Inflammatory macrophage treated with lipopolysaccharide for 4 hours (primary cell): ENCODE results near the gene GAPDHS.

Experiments
- DNase-seq: peaks from one replicate; pipeline ENCODE4 v3.0.0-alpha.2; 2020

The GAPDHS gene

DNA sequence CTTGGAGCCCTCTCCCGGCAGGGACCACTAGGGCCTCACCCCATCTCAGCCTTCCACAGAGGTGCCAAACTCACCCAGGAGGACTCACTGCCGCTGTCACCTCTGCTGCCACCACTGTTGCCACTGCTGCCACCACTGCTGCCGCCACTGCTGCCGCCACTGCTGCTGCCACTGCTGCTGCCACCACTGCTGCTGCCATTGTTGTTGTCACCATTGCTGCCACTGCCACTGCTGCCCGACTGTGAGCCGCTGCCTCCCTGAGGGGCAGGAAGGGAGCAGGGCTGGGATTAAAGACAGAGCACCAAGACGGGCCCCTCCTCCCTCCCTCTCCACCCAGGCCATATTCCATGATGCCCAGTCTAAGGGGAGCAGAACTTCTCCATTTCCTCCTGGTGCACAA lies 21.9 kb upstream of the GAPDHS start:
- no peak for DNase-seq

DNA sequence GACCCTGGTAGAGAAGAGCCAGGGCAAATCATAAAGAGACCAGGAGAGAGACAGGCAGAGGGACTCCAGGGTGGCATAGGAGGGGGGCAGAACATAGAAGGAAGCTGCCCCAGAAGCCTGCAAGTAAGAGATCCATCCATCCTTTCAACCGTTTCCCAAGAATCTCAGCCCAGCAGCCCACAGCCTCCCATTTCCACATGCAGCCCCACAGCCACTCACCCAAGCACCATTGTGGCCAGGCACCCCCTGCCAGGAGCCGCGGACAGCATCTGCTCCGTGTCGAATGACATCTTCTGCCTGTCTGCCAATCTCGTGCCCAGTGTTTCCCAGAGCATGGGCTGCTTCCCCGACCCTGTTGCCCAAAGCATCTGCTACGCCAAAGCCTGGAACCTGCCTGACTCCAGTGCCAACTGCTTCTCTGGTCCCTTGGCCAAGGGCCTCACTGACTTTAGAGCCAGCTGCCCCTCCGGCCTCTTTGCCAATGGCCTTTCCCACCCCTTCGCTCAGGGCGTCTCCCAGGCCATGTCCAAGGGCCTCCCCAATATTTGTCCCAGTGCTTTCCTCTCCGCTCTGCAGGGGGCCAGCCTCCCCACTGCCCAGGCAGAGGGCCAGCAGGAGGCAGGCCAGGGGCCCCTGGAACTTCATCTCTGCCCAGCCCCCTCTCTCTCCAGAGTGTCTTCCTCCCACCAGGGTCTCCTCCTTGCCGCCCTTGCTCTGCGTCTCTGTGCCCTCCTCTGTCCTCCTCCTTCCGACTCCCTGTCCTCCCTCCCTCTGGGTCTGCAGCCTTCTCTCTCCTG lies 20.2 kb upstream of the GAPDHS start:
- DNase-seq, result no peak

DNA sequence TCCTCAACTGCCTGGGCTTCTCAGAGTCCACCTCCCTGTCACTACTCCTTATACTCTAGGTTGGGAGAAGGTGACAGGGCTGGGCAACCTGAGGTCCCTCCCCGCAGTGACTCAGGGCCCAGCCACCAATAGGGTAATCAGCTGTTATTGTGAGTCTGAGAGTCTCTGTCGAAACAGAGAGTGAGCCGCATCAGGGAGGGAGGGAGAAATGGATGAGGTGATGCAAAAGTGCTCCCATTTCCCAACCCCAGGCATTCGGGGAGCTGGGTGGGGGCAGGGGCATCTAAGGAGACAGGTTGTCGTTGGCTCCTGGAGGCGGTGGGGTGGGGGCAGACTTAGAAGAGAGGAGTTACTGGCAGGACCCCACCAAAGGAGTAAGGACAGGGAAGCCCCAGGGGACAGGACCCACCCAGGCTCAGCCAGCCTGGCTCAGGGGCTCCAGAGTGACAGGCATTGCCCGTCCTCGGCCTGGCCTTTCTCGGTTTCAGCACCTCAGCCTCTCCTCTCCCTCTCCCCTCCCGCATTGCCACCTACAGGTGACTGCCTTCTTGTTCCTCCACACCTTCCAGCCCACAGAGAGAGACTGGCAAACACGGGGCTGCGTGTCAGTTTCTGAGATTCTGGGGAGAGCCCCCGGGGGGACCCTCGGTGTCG lies 19.5 kb upstream of the GAPDHS start, which contains the start of gene DMKN:
TSS of gene DMKN (minus strand) at position 22 of the 654 bp plus-strand sequence. CDS start 174 bp downstream, outside the sequence.
- no peak for DNase-seq

DNA sequence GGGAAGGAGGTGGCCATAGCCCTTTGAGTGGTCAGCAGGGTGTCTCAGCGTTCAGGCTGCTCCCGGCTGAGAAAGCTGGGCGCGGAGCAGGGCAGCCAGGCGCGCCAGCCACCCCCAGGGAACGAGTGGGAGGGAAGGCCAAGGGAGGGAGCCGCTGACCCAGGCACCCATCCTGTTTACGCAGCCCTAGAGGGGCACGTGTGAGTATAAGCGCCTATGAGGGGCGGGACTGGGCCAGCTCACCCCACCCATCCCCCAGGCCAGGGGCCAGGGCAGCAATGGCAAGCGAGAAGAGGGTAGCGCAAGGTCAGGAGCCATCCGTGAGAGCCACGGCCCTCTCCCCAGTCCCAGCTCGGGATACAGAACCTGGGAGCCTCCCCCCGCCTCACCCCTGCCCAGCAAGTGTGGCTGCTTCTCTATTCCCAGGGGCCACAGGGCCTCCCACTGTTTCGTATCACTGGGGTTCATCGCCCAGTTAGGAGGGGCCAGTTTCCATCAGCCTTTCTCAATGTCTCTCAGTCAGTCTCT lies 18.9 kb upstream of the GAPDHS start:
- no peak for DNase-seq

DNA sequence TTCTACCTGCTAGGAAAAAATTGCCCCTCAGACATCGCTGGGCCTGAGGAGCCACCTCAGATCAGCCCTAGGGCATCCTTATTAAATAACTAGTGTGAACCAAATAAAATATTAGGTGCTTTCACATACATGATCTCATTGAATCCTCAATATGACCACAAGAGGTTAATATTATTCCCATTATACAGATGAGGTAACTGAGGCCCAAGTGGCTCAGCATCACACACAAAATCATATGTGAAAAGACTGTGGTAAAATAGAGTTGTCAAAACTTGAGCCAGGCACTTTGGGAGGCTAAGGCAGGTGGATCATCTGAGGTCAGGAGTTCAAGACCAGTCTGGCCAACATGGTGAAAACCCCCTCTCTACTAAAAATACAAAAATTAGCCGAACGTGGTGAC lies 16.9 kb upstream of the GAPDHS start:
- DNase-seq, result no peak

DNA sequence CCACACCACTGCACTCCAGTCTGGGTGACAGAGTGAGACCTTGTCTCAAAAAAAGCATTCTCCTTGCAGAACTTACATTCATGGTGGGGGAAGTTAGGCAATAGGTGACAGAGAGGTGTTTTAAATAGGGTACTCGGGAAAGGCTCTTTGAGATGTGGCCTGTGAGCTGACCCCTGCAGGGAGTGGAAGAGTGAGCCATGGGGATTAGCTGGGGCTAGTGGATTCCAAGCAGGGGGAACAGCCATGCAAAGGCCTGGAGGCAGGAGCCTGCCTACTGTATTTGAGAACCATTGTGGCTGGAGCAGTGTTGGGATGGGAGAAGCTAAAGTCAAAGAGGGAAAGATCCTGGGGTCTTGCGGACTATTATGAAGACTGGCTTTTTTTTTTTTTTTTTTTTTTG lies 15.9 kb upstream of the GAPDHS start:
- DNase-seq, result no peak

DNA sequence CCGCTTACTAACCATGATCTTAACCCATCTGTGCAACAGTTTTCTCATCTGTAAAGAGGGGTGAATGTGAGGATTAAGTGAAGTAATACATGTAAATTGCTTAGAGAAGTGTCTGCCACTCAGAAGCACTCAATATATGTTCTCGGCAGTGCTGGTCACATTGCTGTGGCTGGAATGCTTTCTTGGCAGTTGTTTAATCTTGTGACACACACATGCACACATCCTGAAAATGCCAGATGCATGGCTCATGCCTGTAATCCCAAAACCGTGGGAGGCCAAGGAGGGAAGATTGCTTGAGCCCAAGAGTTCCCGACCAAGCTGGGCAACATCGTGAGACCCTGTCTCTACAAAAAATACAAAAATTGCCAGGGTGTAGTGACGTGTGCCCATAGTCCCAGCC lies 14.9 kb upstream of the GAPDHS start:
- DNase-seq, result no peak

DNA sequence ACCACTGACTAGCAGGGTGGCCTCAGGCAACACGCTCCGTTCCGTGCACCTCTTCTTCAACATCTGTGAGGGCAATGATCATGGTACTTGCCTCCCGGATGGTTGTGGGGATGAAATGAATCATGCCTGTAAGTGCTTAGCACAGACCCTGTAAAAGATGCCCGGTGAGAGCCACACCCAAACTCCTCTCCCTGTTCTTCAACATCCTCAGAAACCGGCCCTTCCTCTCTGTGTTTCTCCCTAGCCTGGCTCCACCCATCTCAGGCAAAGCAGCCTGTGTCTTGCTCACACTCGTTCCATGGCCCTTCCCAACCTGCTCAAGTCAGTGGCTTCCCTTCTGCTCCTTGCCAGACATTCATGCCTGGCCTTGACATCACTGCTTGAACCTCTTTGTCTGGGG lies 14.0 kb upstream of the GAPDHS start:
- no peak for DNase-seq

DNA sequence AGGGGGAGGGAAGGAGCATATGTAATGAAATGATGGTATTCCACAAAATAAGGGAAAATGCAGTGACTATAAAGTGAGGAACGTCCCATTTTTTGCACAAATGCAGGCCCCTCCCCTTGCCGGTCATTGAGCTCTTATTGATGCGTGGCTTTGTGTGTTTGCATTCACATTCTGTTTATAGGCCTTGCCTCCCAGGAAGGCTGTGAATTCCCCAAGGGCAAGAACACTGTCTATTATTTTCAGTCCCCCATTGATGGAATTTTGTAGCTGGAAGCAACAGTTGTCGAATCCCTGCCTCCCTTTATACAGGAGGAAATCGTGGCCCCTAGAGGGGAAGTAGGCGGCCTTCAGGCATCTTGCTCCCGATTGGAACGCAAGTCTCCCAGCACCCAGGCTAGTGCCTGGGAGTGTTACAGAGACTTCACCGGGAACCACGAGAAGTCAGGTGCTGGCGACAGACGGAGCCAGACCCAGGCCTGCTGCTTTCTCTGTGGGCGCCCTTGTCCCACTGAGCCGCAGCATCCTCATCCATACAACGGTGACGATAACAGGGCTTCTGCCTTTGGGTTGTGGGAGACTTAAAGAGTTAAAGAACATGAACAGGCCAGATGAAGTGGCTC lies 12.0 kb upstream of the GAPDHS start:
- DNase-seq, result no peak

DNA sequence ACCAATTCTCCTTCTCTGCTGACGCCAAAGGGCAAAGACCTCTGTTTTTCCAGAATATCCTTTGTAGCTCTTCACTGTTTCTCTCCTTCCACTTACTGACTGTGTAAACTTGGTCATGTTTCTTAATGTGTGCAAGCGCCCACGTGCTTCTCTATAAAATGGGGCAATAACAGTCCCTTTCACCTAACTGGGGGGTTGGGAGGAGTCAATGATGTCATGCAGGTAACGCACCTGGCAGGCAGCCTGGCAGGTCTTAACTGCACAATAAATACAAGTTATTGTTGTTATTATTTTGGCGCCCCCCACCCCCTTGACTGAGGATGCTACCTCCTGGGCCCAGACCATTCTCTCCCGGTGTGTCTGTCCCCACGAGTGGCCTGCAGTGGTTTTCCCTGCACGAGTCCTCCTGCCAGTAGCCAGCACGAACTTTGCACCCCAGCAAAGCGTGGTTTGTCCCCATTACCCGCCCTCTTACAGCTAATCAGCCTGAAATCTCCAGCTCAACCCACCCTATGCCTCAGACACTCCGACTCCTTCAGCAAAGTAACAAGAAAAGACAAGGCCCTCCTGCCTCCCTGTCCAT lies 10.4 kb upstream of the GAPDHS start:
- no peak for DNase-seq

DNA sequence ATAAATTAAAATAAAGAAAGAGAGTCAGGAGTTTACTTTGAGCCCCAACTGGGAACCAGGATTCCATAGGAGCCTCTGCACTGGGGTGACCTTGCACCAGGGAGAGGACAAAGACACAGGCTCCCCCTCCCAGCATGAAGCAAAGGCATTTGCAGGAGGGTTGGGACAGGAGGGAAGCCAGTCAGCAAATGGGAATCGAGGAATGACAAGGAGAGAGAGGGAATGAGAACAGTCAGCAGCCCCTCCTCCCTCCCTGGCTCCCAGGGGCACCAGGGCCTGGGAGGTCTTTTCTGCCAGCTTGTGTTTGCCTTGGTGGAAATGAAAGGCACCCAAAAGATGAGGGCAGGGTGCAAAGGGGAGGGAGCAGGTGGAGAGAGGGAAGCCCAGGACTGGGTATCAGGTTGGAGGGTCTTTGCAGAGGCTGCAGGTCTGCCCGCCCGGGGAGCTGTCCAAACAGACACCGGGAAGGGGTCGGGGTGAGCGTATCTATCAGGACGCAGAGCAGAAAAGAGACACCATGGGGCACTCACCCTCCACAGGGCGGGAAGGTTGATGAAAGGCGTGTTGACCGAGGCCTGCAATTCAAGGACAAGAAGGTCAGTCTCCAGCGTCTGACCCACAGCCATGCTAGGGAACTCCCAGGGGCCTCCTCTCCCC lies 8.9 kb upstream of the GAPDHS start:
- no peak for DNase-seq

DNA sequence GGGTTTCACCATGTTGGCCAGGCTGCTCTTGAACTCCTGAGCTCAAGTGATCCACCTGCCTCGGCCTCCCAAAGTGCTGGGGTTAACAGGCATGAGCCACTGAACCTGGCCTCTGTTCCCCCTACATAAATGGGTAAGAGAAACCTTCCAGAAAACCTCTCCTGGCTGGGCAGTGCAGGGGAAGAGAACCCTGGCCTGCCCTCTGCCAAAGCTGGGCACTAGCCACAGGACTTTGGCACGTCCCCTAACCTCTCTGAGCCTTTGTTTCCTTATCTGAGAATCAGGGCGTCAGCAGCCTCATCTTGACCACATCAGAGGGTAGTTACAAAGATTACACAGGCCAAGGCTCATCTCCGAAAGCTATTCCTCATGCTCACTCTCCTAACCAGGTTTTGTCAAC lies 7.4 kb upstream of the GAPDHS start:
- no peak for DNase-seq

DNA sequence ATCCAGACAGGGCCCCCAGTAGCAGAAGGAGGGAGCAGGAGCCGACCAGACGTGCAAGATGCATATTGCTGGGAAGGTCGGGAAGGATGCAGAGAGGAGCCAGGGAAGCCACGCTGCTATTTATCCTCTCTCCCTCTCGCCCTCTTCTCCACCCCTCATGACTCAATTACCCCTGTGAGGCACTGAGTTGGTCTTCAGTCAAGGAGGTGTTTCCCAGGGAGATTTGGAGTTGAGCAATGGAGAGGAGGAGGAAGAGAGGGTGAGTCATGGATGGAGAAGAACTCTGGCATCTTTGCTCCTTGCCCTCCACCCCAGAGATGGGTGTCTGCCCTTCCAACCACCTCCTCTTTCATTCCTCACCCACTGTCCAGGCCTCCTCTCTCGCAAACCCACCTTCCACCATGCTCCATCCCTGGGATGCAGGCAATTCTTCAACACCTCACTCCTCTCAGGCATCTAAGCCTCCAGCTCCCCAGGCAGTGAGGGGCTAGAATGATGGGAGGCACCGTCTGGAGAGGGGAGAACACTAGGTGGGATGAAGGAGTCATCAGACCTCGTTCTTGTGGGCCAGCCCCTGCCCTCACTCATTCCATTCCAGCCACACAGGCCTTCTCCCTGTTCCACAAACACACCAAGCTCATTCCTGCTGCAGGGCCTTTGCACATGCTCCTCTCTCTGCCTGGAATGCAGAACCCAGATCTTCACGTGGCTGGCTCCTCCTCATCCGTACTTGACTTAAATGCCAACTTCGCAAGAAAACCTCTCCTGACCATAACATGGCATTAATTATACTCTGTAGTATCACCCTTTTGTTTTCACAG lies 4.8 kb upstream of the GAPDHS start, which contains the start of gene SBSN:
TSS of gene SBSN (minus strand) at position 94 of the 821 bp plus-strand sequence. CDS start at position 64, 30 bp downstream.
- peak; percentile 51 for DNase-seq

DNA sequence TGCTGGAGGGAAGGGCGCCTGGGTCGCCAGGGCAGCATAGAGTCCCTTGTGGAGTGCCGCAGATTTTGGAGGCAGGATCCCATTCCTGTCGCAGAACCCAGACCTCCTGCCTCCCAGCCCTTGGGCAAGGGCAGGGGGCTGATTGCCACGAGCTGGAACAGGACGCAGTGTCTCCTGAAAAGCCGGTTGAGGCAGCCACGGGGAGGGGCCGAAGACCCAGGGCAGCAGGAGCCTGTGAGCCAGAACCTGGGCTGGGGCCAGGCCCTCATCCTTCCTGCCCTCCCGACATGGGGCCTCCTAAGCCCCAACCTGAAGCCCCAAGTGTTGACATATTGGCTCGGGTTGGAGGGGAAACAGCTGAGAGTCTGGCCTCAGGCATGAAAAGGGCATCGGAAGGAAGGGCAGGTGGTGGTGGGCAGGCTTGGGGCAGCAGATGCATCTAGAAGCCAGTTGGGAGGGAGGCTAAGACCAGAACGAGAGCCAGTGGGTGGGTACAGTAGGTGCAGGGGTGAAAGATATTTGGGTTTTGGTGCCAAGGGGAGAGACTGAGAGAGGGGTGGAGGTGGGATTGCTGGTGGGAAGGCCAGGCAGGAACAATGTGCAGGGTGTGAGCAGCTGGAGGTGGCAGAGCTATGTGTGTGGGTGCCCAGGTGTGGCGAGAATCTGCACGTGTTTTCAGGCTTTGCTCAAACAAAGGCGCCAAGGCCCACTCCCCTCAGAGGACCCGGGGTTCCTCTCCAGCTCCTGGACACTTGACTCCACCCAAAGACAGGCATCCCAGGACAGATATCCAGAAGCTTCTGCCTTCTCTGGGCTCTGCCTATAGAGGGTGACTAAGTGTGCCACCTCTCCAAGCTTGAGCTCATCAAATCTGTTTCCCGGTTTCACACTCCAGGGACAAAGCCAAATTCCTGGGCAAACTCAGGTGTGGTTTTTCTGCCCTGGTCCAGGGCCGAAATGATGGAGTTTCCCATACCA lies 3.7 kb upstream of the GAPDHS start:
- no peak for DNase-seq

DNA sequence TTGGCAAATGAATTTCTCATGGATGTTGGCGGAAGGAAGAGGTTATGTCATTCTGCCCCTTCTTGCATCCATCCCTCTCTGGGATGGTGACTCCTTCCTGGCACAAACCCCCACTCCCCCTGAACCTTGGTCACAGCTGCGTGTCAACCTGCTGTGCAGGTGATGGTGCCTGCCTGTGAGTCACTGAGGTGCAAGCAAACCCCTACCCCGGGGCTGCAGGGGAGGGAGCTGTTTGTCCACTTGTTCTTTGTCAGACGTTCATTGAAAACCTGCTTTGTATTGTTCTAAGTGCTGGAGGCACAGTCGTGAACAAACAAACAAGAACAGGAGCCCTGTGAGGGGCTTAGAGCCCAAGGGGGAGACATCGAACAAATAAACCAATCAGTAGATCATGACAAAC lies 2.0 kb upstream of the GAPDHS start:
- DNase-seq, result no peak

DNA sequence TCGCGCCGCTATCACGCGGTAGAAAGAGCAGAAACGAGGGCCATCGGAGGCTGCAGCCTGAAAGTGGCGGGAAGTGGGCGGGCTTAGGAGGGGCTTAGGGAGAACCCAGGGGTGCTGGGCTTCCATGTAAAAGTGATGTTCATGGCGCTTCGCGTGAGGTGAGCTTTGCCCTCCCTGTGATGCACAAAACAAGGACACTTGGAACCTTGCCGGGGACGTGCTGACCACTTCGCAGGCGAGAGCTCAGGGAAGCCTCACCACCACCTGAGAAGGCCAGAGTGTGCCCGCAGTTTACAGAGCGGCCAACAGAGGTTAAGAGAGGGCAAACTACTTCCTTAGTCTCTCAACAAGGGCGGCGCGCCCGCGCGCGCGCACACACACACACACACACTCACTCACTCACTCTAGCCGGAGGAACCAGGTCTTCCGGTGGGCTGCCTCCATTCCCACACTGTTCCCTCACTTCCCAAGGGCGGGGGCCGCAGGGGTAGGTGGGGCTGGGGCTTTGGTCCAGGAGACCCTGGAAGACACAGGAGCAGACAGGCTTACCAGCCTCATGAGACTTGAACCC lies 651 bp downstream of the GAPDHS start:
- DNase-seq, result peak; percentile 19

DNA sequence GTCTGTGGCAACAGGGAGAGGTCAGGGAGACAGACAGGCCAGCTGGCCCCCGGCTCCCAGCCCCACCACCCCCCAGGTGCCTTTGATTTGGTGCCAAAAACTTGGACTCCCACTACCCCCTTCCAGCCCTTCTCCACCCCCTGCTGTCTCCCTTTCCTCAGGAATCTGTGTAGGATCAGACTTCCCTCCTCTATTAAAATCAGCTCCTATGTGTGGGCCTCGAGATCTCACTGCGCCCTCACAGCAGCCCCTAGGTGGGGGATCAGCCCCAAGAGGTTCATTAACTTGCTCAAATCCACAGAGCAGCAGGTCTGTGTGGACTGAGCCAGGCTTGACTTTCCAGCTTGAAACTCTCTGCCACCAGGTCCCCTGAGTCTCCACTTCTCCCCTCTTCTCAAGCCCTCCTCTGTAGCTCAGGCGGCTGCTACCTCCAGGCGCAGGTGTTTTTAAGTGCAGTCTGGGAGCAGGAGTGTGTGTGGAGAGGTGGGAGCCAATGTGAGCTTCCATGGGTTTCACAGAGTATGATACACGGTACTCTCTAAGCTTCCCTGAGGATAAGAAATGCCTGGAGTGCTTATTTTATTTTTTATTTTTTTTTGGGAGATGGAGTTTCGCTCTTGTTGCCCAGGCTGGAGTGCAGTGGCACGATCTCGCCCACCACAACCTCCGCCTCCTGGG lies 1.7 kb downstream of the GAPDHS start:
- DNase-seq, result no peak

DNA sequence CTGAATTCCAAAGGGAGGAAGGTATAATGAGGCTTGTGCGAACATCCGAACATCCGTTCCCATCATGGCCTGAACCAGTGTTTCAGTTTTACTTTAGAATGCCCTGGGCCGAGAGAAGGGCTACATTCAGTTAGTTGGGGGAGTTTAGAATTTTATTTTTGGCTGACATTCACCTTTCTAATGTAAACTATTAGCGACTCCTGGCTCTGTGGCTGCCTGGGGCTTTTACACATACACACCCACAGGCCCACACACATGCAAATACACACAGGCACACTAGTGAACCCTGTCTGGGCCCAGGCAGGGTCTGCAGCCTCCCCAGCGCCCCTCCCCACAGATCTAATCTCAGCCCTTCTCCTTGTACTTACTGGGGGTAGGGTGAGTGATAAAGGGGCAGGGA lies 6.1 kb downstream of the GAPDHS start:
- no peak for DNase-seq

DNA sequence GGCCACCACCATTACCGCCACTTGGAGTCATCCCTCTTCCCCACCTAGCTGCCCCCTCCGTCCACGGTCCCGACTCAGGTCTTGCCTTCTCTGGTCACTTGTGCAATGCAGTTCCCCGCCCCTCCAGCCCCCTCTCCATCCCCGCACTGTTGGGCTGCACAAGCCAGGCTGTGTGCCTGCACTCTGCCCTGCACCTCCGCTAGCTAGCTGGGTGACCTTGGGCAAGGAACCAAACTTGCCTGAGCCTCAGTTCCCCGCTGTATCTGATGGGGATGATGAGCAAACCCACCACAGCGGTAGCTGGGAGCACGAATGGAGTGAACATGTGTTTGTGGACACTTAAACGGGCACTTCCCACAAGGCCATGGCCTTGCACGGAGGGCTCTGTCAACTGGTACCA lies 6.6 kb downstream of the GAPDHS start:
- no peak for DNase-seq
